Raji (cell line): ENCODE data around the gene OBSCN.

Experiments used
- POLR2A ChIP-seq: IDR thresholded peaks from 2 replicates; pipeline ENCODE4 v1.6.1; 2011; ENCODE audit warnings: low read depth, low read length, control low read depth; ENCODE audit not compliant: insufficient read depth

Gene OBSCN

DNA sequence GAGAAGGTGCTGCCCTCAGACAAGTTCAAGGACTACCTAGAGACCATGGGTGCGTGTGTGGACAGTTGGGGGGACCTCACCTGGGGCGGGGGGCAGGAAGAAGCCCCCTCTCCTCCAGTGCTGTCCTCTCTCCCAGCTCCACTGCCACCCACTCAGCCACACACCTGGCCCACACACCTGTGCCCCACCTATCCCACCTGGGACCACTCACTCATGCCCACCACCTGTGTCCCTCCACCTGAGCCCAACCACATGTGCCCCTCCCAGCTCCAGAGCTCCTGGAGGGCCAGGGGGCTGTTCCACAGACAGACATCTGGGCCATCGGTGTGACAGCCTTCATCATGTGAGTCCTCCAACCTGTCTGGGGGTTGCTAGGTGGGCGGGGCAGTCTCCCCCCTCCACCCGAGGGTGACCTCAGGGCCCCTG is 169.8 kb downstream of the OBSCN start:
- no peak for TF ChIP-seq POLR2A

DNA sequence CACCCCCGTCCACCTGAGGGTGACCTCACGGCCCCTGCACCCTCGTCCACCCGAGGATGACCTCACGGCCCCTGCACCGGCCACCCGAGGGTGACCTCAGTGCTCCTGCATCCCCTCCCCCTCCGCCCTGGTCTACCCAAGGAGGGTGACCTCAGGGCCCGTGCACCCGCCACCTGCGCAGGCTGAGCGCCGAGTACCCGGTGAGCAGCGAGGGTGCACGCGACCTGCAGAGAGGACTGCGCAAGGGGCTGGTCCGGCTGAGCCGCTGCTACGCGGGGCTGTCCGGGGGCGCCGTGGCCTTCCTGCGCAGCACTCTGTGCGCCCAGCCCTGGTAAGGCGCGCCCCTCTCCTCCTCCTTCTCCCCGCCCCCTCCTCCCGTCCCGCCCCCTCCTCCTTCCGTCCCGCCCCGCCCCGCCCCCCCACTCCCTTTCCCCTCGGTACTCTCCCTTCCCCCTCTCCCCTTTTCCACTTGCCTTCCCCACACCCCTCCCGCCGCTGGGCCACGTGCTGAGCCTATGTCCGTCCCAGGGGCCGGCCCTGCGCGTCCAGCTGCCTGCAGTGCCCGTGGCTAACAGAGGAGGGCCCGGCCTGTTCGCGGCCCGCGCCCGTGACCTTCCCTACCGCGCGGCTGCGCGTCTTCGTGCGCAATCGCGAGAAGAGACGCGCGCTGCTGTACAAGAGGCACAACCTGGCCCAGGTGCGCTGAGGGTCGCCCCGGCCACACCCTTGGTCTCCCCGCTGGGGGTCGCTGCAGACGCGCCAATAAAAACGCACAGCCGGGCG is 170.4 kb downstream of the OBSCN start:
- no peak for TF ChIP-seq POLR2A

- TF ChIP-seq POLR2A, result no peak
Measured at GRCh38 chr1:228378873-228379460, 171.1 kb downstream of the OBSCN start.

DNA sequence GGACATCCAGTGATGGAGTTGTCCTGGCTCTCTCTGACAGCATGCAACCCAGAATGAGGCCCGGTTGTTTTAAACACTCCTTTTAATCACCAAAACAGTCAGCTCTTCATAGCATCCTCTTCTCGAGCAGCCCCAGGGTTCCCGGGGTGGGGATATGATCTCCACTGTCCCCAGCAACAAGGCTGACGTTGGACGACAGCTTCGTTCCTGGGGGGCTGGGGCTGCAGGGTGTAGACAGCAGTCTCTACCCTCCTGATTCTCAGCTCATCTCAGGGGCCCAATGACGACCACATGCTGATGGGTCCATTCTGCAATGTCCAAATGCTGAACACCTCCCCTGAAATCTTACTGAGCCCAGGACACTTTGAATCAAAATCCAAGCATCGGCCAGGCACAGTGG is 171.8 kb downstream of the OBSCN start:
- TF ChIP-seq POLR2A, result no peak

DNA sequence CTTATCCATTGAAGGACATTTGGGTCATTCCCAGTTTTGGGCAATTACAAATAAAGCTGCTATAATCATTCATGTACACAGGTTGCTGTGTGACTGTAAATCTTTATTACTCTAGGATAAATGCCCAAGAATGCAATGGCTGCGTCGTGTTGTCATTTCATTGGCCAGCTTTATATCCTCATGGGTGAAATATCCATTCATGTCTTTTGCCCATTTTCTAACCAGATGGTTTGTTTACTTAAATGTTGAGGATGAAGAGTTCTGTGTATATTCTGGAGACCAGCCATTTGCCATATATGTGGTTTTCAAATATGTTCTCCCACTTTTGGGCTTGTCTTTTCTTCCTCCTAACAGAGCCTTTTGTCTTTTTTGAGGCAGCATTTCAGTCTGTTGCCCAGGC is 173.5 kb downstream of the OBSCN start:
- no peak for TF ChIP-seq POLR2A

DNA sequence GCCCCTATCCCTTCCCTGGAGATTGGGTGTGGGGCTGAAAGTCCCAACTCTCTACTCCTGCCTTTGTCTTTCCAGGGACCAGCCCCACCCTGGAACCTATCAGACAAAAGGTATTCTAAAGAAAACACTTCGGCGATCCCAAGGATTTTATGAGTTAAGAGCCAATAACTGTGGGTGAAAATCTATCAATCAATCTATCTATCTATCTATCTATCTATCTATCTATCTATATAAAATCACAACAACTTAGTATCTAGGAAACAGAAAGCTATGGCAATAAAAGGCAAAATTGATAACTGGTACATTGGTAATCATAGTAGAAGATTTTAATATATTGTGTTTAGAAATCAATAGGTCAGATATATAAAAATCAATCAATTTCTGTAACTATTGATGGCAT is 175.9 kb downstream of the OBSCN start:
- TF ChIP-seq POLR2A, result no peak

- no peak for TF ChIP-seq POLR2A
Measured at GRCh38 chr1:228385232-228385631, 177.4 kb downstream of the OBSCN start.

DNA sequence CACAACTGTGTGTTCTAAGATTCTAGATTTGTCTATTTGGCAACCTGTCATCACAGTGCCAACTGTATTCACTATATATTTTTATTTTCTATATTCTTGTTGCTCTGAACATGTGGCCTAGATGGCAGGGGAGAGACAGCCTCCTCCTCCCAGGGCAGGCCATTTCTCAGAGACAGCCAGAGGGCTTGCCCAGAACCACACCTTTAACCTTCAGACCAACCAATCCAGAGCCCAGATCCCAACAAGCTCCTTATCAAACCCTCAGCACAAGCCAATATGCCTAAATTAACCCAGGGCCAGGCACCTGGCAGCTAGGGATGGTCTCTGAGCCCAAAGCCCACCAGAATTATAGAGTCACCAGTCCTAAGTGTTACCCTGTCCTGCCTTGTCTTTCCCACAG is 179.5 kb downstream of the OBSCN start:
- no peak for TF ChIP-seq POLR2A

DNA sequence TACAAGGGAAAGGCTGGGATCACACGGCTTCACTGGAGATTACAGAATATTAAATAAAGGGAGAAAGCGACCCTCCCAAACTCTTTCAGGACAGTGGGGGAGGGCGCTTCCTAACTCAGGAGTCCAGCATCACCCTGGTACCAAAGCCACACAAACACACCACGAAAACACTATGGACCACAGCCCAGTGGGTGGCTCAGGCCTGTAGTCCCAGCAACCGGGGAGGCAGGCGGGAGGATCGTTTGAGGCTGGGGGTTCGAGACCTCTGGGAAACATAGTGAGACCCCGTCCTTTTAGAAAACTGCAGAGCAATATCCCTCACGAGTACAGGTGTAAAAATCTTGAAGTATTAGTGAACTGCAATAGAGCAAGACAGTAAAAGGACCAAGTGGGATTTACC is 182.8 kb downstream of the OBSCN start:
- no peak for TF ChIP-seq POLR2A

GRCh38 chr1:228391411-228392020 is 183.7 kb downstream of the OBSCN start:
- TF ChIP-seq POLR2A, result no peak

GRCh38 chr1:228392111-228392936 is 184.5 kb downstream of the OBSCN start:
- no peak for TF ChIP-seq POLR2A

DNA sequence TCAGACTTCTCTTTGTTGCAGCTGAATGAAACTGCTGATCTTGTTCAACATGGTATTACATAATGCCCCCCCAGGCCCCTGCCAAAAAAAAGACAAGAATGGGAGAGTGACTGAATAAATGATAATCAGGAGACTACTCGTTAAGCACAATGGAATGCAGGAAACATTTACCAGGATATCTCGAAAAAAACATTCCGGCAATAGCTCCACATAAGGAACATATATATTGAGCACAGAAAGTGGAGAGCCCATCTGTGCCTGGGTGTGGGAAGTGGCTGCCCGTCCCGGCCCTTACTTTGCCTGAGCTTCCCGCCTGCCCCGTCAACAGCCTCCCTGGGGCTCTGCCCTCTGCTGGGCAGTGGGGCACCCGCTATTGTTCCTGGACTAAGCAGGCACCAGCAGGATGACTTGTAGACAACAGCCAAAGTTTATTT is 185.4 kb downstream of the OBSCN start:
- no peak for TF ChIP-seq POLR2A

GRCh38 chr1:228393811-228394570 is 186.1 kb downstream of the OBSCN start:
- TF ChIP-seq POLR2A, result no peak

GRCh38 chr1:228394571-228395394 is 186.9 kb downstream of the OBSCN start:
- TF ChIP-seq POLR2A, result no peak
